ENCODE results near the gene FYB1.

FYB1 gene

DNA sequence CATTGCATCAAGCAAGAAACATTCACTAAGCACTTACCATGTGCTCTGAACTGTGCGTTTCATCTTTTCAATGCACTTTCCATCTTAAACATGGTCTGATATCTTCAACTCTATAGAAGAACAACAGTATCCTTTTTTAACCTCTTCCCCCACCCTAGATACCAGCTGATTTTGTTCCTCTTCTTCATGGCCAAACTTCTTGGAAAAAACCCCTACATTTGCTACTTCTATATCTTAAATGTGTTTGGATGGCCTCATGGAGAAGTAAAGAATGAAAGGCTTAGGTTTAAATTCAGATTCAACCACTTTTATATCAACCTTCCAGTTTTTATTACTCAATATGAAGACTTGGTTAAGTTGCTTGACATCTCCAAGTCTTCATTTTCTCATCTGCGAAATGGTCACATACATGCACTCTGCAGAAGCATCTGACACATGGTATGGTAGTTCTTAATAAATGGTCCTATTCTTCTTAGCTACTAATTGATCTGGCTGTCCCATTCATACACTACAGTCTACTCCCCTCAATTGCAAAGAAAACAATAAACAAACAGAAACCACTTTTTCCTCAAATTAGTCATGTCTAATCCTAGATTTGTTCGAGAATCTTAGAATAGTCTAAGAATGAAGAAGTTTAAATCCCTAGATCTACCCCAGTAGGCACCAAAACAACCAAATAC, 59.4 kb downstream of the FYB1 start:
- DNase-seq (ENCODE audit: low read depth) = no peak

- no peak for DNase-seq (ENCODE audit: low read depth)
Measured at GRCh38 chr5:39158786-39159185, 60.6 kb downstream of the FYB1 start.

- no peak for DNase-seq (ENCODE audit: low read depth)
Measured at GRCh38 chr5:39158127-39158593, 61.2 kb downstream of the FYB1 start.

GRCh38 chr5:39157701-39158100, 61.7 kb downstream of the FYB1 start:
- no peak for DNase-seq (ENCODE audit: low read depth)

GRCh38 chr5:39156082-39156481, 63.3 kb downstream of the FYB1 start:
- no peak for DNase-seq (ENCODE audit: low read depth)

- no peak for DNase-seq (ENCODE audit: low read depth)
Measured at GRCh38 chr5:39151745-39152144, 67.6 kb downstream of the FYB1 start.

GRCh38 chr5:39149966-39150365, 69.4 kb downstream of the FYB1 start:
- no peak for DNase-seq (ENCODE audit: low read depth)

- DNase-seq (ENCODE audit: low read depth) = no peak
Measured at GRCh38 chr5:39148983-39149534, 70.3 kb downstream of the FYB1 start.

DNA sequence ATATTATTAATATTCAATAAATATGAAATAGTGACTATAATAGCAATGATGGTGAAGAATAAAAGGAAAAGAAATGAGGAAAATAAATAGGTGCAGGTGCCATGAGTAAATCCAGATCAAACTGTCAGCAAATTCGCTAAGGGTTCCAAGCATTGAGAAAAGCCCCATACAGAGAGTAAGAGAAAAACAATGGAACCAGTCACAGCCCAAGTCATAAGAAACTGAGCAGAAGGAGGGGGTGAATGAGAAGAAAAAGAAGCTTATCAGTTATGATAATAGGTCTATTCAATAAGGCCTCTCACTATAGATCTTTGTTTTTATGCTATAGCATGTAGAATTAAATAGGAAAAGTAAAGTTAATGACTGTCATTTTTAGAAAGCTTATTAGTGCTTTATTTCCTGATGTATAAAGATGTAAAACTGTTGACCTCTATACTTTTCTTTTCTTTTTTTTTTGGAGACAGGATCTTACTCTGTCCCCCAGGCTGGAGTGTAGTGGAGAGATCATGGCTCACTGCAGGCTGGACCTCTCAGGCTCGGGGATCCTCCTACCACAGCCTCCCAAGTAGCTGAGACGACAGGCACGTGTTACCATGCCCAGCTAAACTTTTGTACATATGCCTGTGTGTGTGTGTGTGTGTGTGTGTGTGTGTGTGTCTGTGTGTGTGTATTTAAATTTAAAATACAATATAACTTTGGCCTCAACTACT, 72.4 kb downstream of the FYB1 start:
- DNase-seq (ENCODE audit: low read depth) = no peak

DNA sequence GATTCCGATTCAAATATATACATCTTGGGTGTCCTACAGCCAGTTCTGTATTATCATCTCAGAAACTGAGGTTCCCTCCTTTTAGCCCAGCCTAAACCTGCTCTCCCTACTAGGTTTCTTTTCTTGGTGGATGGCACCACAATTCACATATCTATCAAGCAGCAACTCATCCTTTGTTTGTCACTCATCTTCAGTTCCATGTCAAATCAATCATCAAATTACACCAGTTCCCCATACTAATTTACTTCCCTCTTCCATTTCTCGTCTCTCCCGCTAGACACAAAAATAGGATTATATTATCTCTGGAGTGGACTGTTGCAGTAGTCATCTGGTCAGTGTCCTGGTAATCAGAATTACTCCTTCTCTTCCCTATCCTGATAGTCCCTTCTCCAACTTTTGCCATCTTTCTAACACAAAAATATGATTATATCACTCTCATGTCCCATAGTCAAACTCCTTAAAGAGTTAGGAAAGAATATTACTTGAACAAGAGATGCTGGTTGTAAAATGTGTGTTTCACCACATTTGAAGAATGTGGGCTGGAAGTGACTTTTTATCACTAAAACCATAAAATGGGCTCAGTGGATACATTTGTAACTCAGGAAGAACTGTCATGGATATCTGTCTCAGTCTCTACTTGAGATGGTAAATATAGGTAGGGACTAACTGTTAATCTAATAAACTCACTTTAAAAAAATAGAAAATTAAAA, 76.1 kb downstream of the FYB1 start:
- DNase-seq (ENCODE audit: low read depth) = no peak

DNA sequence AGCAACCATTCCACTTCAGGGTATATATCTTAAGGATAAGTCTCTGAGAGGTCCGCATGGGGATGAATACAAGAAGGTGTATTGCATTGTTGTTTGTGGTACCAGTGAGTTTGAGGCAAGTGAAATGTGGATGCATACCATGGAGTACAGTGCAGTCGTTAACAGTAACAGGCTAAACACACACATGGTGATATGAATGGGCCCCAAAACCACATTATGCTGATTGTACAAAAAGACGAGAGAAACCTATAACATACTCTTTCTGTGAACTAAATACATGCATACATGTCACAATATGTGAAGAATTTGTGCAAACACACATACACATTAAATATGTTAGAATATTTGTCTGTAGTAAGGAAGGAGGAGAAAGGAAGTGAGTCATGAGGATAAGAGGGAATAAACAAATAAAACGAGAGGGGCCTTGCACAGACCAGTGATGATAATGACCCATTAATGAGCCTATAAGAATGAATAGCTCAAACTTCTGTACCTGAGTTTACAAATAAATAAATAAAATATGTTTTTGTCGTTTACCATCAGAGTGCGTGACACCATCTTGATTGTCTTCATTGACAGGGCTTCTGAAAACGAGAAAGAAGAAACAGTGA, 78.7 kb downstream of the FYB1 start:
- DNase-seq (ENCODE audit: low read depth) = no peak

DNA sequence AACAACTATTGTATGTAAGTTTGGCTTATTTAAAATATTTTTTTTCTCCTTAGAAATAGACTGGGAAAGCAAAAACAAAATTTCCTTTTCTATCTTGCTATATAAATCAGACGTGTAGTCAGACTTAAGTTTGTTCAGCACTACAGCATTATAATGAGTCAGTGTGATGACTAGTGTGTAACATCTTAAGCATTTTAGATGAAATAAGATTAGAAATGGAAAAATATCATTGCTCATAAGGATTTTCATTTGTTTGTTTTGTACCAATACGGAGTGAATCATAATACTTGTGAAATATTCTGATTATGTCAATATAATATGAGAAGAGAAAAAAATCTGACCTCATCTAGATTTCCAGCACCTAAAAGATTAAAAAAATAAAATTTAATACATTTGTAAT, 80.5 kb downstream of the FYB1 start:
- peak; percentile 80 for DNase-seq (ENCODE audit: low read depth)

DNA sequence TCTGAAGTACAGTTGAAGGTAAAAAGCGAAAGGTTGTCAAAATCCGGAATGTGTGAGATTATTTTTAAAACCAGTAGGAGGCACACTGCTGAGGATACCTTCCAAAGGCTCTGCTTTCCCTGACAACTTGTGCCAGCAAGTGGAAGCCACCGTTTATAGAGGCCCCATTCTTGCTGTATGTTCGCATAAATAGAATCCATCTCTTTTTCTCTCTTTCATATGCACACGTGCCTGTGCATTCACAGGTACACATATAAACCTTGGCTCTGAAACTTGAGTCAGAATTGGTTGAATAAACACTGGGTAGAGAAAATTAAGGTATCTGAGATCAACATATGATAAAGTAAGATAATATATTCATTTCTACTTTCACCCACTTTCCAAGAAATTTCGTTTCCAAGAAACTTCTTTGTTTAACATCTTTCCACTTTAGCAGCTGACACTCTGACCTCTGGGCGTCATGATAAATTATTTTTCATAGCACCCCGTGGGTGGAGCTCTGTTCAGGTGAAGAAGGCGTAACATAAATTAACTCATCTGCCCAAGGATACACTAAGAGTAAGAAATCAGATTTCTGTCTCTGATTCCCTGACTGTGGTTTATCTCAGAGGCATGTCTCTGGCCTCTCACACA, 81.4 kb downstream of the FYB1 start:
- DNase-seq (ENCODE audit: low read depth) = no peak

- DNase-seq (ENCODE audit: low read depth) = no peak
Measured at GRCh38 chr5:39137391-39137790, 82.0 kb downstream of the FYB1 start.

DNA sequence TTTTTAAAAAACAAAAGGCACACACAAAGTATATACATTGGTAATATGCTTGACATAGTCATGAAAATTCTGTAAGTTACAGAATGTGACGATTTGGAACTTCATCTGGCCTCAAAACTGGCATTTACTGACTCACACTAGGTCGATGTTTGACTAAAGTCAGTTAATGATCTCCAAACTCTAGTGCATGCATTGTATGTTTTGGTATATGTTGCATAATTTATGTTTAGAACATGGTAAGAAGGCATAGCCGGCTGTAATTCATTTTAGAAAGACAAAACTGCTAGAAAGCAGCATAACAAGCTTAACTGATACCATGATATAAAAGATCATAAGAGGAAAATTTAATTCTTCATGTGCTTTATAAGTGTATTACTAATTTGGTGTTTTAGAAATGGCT, 86.6 kb downstream of the FYB1 start:
- DNase-seq (ENCODE audit: low read depth) = no peak

- DNase-seq (ENCODE audit: low read depth) = no peak
Measured at GRCh38 chr5:39132128-39132447, 87.3 kb downstream of the FYB1 start.

DNA sequence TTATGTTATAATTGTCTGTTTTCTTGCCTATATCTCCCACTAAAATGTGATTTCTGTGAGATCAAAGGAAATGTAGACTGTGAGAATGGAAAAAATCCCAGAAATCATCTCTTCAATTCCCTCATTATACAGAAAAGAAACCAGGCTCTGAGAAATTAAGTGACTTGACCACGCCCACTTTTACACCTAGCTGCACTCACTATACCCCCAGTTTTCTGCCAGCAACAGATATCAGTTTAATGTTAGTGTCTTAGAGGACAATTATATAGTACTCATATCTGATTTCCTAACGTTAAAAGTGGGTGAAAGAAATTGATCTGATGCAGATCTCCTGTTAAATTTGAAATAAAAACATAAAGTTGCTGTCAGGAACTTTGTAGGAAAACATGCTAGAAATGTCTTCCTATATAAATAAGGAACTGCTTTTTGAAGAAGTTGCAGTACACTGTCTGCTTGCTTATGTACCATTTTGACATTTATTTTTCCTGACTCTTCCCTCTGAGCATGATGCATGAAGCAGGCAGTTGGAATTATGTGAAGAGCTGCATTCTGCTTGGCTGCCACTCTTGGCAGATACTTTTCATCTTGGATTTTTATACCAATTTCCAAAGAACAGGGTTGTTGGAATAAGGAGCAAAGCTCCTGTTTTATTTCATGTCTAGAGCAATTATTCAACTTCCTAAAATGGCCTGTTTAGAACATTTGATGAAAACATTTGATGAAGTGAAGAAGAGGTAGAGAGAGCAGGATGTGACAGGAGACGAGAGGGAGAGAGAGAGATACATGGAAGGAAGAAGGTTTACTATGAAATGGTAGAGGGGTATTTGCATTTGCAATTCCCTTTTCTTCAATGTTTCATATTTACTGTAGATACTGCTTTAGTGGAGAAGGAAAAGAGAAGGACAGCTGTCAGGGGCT, 87.9 kb downstream of the FYB1 start:
- DNase-seq (ENCODE audit: low read depth) = no peak

- no peak for DNase-seq (ENCODE audit: low read depth)
Measured at GRCh38 chr5:39130716-39131115, 88.6 kb downstream of the FYB1 start.

DNA sequence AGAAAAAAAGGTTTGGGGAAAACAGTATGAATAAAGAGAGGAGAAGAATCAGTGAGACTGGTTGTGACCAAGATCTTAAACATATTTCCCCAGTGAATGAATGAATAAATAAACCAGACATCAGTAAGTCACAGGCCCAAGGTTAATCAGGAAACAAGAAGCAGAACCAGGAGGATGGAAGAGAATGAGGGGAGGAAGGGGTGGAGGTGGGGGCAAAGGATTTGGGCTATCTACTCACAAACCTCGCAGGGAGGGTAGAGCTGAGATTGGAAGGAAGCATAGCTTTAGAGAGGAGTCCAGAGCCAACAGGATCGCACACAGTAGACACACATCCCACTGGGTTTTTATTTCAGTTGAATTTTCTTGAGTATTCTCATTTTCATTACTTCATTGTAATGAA, 97.4 kb downstream of the FYB1 start:
- DNase-seq (ENCODE audit: low read depth) = no peak

DNA sequence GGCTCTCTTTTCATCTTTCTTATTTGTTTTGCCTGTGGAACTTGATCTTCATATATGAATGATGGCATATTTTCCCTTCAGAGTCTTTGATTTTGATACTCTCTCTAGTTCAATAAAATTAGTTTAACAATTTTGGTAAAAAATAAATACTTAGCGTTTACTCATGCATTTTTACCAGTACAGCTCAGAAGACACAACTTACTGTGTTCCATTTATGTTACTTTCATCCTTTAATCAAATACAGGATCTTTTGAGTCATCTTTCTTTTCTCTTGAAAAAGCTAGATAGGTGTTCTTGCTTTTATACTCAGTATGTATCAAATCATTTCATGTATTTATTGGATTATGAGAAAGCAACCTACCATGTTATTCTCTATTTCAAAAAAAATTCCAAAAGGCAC, 98.0 kb downstream of the FYB1 start:
- no peak for DNase-seq (ENCODE audit: low read depth)

DNA sequence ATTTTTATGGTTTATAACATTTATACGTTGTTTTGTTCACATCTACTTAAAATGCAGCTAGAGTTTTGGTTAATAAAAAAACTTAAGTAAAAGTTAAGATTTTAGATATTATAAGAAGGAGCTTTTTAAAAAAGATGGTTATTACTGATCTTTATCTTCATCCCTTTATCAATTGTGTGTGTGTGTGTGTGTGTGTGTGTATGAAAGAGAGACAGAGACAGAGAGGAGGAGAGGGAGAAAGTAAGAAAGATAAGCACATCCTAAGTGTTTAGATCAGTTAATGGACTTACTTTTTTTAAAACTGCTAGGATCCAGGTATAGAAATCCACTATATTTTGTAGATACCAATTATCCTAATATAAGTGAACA, 99.3 kb downstream of the FYB1 start:
- no peak for DNase-seq (ENCODE audit: low read depth)

Measured in stromal cell of bone marrow (primary cell).